Mesothelial cell of epicardium (in vitro differentiated cells): ENCODE results near the gene AP3B1. TPM values are rescaled to one million over a fixed set of nuclear protein-coding genes. Genes with fewer than 3 reads are reported as not detected.

Experiments
- DNase-seq, 2 experiments: peaks; one replicate each; pipeline ENCODE4 v3.0.0; 2021; ENCODE audit warnings: low spot score in 2 of 2; ENCODE audit not compliant: unreplicated experiment in 2 of 2
- H3K27ac Mint-ChIP-seq: 2 replicates; pipeline ENCODE4 v1.8.0; 2021; ENCODE audit warnings: mixed read lengths
- H3K27me3 Mint-ChIP-seq: 2 replicates; pipeline ENCODE4 v1.8.0; 2021; ENCODE audit warnings: low read depth, mixed read lengths
- H3K36me3 Mint-ChIP-seq: 2 replicates; pipeline ENCODE4 v1.8.0; 2021; ENCODE audit warnings: mixed read lengths
- H3K4me1 Mint-ChIP-seq: 2 replicates; pipeline ENCODE4 v1.8.0; 2021; ENCODE audit warnings: mixed read lengths
- H3K4me3 Mint-ChIP-seq: 2 replicates; pipeline ENCODE4 v1.8.0; 2021; ENCODE audit warnings: mild to moderate bottlenecking, moderate library complexity, mixed read lengths
- H3K9me3 Mint-ChIP-seq: 2 replicates; pipeline ENCODE4 v1.8.0; 2021; ENCODE audit warnings: mixed read lengths
- total RNA-seq: library from RNA; stranded (reverse); gene quantifications from 3 replicates; pipeline ENCODE4 v1.2.1, GENCODE V29; 2021
- TF ChIP-seq, protein P1 (sequence below): fragments of 200-600 bp; sonication (generic); IDR thresholded peaks from one replicate; pipeline ENCODE4 v1.5.0; 2021; ENCODE audit warnings: antibody characterized with exemption; ENCODE audit not compliant: unreplicated experiment

Gene AP3B1
- total RNA-seq, 1 donor from 2014 or later = 50.6 TPM

DNA sequence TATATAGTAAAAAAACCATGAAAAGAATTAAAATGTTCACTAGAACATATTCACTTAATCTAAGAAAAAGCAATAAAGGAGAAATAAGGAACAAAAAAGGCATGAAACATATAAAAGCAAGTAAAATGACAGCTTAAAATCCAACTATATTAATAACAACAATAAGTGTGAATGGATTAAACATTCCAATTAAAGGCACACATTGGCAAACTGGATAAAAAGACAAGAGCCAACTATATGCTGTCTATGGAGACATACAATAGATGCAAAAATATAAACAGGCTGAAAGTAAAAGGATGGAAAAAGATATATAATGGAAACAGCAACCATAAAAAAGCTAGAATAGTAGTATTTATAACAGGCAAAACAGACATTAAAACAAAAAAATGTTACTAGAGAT lies 70.1 kb downstream of the AP3B1 start:
- peaks cover 35% of the 10 kb centered on the region for H3K9me3 Mint-ChIP-seq
- no peaks in the 10 kb centered on the region for H3K27me3 Mint-ChIP-seq
- H3K4me3 Mint-ChIP-seq = no peak overlapping the region
- TF ChIP-seq, protein P1, sequence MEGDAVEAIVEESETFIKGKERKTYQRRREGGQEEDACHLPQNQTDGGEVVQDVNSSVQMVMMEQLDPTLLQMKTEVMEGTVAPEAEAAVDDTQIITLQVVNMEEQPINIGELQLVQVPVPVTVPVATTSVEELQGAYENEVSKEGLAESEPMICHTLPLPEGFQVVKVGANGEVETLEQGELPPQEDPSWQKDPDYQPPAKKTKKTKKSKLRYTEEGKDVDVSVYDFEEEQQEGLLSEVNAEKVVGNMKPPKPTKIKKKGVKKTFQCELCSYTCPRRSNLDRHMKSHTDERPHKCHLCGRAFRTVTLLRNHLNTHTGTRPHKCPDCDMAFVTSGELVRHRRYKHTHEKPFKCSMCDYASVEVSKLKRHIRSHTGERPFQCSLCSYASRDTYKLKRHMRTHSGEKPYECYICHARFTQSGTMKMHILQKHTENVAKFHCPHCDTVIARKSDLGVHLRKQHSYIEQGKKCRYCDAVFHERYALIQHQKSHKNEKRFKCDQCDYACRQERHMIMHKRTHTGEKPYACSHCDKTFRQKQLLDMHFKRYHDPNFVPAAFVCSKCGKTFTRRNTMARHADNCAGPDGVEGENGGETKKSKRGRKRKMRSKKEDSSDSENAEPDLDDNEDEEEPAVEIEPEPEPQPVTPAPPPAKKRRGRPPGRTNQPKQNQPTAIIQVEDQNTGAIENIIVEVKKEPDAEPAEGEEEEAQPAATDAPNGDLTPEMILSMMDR = no peak
- no peak for DNase-seq
- H3K36me3 Mint-ChIP-seq = peaks cover 48% of the 10 kb centered on the region
- H3K27ac Mint-ChIP-seq = no peak overlapping the region
- H3K4me1 Mint-ChIP-seq = no peaks in the 10 kb centered on the region

DNA sequence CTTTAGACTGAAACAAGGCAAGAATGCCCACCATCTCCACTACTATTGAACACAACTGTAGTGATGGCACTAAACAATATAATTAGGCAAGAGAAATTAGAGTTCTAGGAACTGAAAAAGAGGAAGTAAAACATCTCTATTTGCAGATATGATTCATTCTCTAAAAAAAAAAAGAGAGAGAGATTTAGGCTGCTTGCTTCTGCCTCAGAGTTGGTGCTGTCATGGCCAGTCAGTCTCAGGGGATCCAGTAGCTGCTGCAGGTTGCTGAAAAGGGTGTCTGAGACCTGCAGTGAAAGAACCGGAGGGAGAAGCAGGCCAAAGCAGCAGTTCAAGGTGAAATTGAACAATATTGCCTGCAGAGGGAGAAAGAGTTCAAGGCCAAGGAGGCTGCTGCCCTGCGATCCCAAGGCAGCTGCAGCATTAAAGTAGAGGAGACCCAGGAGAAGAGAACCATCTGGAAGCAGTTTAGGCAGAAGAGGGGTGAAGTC lies 72.5 kb downstream of the AP3B1 start:
- Mint-ChIP-seq H3K27me3 (no peaks in the 10 kb centered on the region), H3K4me1 (peaks cover 4% of the 10 kb centered on the region), H3K27ac (no peak overlapping the region), H3K9me3 (peaks cover 35% of the 10 kb centered on the region), H3K4me3 (no peak overlapping the region), H3K36me3 (peaks cover 48% of the 10 kb centered on the region)
- no peak for DNase-seq
- TF ChIP-seq, protein P1 = no peak

DNA sequence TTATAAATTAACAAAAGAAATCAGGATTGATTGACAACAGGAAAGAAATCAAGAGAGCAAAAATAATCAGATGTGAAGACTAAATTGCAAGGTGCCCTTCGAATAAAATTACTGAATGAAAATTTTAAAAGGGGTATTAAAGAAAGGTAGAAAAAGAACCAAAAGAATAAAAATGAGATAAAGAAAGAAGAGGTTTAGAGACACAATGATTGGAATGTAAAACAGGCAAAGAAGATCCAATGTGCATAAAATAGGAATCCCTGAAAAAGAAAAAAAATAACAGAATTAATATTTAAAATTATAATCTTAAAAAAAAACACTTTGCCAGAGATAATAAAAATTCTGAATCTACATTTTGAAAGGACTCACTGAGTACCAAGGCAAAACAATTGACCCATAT lies 73.0 kb downstream of the AP3B1 start:
- peaks cover 48% of the 10 kb centered on the region for H3K36me3 Mint-ChIP-seq
- TF ChIP-seq, protein P1 = no peak
- DNase-seq = no peak
- no peak overlapping the region for H3K4me3 Mint-ChIP-seq
- H3K27ac Mint-ChIP-seq = no peak overlapping the region
- peaks cover 35% of the 10 kb centered on the region for H3K9me3 Mint-ChIP-seq
- peaks cover 4% of the 10 kb centered on the region for H3K4me1 Mint-ChIP-seq
- H3K27me3 Mint-ChIP-seq = no peaks in the 10 kb centered on the region

DNA sequence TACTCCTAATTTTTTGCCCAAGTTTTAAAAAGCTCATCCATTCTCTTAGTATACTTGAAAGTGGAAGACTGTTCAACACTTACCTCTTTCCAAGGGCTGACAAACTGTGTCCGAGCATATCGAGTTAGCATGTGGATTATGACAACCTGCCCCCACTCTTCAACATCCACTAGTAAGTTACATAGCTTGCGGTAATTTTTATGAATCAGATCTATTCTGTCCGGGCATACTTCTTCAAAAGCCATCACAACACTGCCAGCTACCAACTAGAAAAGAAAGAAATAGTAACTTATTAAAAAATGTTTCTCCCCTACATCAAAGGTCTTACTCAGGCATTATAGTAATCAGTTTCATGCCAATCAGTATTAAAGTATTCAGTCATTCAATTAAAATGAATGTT lies 78.5 kb downstream of the AP3B1 start:
- Mint-ChIP-seq H3K4me1 (peaks cover 4% of the 10 kb centered on the region), H3K36me3 (peaks cover 18% of the 10 kb centered on the region), H3K9me3 (peaks cover 6% of the 10 kb centered on the region), H3K27me3 (no peaks in the 10 kb centered on the region), H3K4me3 (no peak overlapping the region), H3K27ac (no peak overlapping the region)
- DNase-seq = no peak
- TF ChIP-seq, protein P1 = no peak

DNA sequence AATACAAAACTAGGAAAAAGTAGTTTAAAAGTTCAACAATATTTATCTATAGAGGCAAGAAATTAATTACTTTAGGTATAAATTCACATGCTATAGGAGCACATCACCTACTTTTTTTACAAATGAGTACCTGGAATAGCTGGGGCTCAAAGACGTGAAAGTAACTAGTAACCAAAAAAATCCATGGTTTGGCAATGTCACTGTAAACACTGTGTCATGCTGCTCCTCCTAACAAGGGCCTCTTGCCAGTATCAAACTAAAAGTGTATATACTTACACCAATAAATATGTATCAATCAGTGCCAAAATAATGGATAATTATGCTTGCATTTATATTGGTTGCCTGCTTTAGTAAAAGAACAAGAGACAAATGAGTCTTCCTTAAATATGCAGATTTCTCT lies 78.9 kb downstream of the AP3B1 start:
- H3K27me3 Mint-ChIP-seq = no peaks in the 10 kb centered on the region
- TF ChIP-seq, protein P1 = no peak
- no peak for DNase-seq
- H3K9me3 Mint-ChIP-seq = peaks cover 4% of the 10 kb centered on the region
- peaks cover 4% of the 10 kb centered on the region for H3K4me1 Mint-ChIP-seq
- H3K27ac Mint-ChIP-seq = no peak overlapping the region
- H3K4me3 Mint-ChIP-seq = no peak overlapping the region
- peaks cover 14% of the 10 kb centered on the region for H3K36me3 Mint-ChIP-seq

DNA sequence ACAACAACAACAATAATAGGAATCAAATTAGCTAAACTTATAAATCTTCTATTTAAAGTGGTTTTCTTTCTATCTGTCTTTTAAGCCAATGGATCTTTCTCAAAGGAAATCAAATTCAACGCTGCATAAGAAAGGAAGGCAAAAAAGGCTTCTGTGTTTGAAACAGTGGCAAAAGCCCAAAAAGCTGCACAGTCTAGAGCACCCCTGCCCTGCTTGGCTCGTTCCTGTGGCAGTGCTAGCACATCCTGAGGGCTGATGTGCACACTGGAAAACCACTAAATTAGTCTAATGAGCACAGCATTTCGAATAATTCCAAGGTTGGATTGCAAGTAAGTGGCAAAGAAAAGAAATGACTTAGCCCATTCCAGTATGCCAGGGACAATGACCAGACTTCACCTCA lies 80.7 kb downstream of the AP3B1 start:
- Mint-ChIP-seq H3K36me3 (peaks cover 8% of the 10 kb centered on the region), H3K27me3 (no peaks in the 10 kb centered on the region), H3K27ac (no peak overlapping the region), H3K4me1 (peaks cover 8% of the 10 kb centered on the region), H3K9me3 (no peaks in the 10 kb centered on the region), H3K4me3 (no peak overlapping the region)
- TF ChIP-seq, protein P1 = no peak
- DNase-seq = no peak
